Mesodermal cell (in vitro differentiated cells): ENCODE measurements around the gene ZNF503.

ENCODE experiments used
- H3K27ac ChIP-seq: 2 replicates; pipeline ENCODE4 v1.7.0; 2013; ENCODE audit warnings: mild to moderate bottlenecking, low read depth, low read length, moderate library complexity; ENCODE audit not compliant: severe bottlenecking
- H3K36me3 ChIP-seq: 2 replicates; pipeline ENCODE4 v1.7.1; 2013; ENCODE audit warnings: mild to moderate bottlenecking, low read length, moderate library complexity; ENCODE audit not compliant: control insufficient read depth, insufficient read depth
- H3K4me1 ChIP-seq: one replicate; pipeline ENCODE4 v1.7.1; 2013; ENCODE audit warnings: mild to moderate bottlenecking, low read length; ENCODE audit not compliant: insufficient read depth, control insufficient read depth, poor library complexity, severe bottlenecking
- H3K4me3 ChIP-seq: 2 replicates; pipeline ENCODE4 v1.7.0; 2013; ENCODE audit warnings: low read length, control low read depth, mild to moderate bottlenecking; ENCODE audit not compliant: insufficient read depth, poor library complexity, severe bottlenecking; ENCODE audit errors: extremely low read depth
- H3K9me3 ChIP-seq: 2 replicates; pipeline ENCODE4 v1.7.1; 2013; ENCODE audit warnings: mild to moderate bottlenecking, low read length, moderate library complexity; ENCODE audit not compliant: control insufficient read depth
- WGBS, 2 experiments: methylation state at CpG; one replicate each; pipeline ENCODE4 v1.1.5; 2013; ENCODE audit warnings: missing lambda C conversion rate in 2 of 2; ENCODE audit not compliant: insufficient coverage in 2 of 2; 5-methylcytosine and 5-hydroxymethylcytosine counted together

Gene ZNF503

DNA sequence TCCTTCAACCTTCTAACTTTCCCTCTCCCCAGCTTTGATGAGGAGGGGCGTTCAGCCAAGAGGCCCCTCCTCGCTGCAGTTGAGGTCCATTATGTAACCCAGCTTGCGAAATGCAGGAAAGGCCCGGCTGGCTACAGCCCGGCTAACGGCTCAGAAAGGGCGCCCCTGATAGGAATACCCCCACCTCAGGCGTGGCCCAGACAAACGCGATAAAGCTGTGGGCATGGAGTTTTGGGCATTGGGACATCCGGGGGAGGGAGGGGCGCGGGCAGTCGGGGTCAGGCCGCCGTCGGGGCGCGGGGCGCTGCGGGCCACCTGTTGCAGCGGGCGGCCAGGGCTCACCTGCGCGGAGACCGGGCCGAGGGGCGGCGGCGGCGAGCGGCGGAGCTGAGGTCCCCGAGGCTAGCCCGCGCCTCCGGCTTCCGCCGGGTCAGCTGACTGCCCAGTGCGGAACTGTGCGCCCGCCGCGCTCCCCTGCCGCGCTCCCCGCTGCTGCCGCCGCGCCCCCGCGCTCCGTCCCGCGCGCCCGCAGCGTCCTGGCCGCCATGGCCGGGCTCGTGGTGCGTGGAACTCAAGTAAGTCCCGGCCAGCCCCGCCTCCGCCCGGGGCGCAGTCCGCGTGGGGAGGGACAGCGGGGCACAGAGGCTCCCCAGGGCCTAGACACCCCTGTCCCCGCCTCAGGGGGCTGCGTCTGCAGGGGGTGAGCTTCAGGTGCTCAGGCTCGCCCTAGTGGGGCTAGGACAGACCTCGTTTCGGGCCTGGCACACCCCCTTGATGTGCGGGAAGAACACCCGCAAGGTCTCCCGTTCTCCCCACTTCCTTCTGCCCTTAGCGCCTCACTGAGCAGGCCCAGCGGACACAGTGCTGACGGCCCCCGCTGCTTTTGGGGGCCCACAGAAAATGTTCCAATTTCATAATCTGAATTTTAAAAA, 29.9 kb upstream of the ZNF503 start, which contains the start of gene LRMDA:
LRMDA (plus strand) TSS at position 445 of the 932 bp plus-strand sequence.
- no peaks in the 10 kb centered on the region for H3K9me3 ChIP-seq
- peak within 1 kb of the TSS; percentile 65 for H3K27ac ChIP-seq
- H3K4me1 ChIP-seq = peaks cover 58% of the 10 kb centered on the region
- H3K4me3 ChIP-seq = peak within 1 kb of the TSS; percentile 28
- WGBS, 2 experiments = 6 to 13% methylated on average over 57 to 64 of the region's 82 CpGs
- no peaks in the 10 kb centered on the region for H3K36me3 ChIP-seq

DNA sequence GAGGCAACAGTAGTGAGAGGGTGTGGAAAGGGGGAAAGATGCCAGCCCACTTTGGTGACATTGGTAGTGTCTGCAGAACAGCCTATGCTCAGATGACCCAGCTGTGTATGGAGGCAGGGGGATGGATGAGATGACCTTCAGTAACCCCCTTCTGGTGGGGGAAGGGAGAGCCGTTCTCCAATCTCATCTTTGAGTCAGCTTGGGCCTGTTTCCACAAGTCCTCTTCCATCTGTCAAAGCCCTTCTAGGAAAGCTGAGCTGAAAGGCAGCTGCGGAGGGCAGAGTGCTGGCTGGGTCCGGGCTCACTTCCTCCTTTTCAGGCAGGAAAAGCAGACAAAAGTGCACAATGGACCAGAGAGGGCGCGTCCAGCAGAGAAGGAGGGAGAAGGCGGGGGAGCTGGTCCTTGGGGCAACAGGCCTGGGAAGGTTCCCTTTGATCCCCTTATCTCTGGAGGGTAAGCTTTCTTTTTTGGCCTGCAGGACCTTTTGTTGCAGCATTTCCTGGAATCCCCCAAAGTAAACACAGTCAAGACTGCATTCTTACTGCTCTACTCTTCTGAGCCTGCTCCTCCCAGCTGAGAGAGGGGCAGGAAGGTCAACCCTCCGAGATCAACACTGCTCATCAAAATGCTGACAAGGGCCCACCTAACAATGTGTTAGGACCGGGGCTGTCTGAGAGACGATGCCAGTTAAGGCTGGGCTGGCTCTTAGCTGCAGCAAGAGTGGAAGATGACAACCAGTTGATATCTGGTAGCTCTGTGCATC, 28.6 kb upstream of the ZNF503 start:
- Histone ChIP-seq H3K4me3 (no peak overlapping the region), H3K27ac (peak overlapping the region; percentile 65), H3K9me3 (no peaks in the 10 kb centered on the region), H3K4me1 (peaks cover 58% of the 10 kb centered on the region), H3K36me3 (no peaks in the 10 kb centered on the region)
- 0 to 6% methylated on average over 5 of the region's 9 CpGs for WGBS, 2 experiments

DNA sequence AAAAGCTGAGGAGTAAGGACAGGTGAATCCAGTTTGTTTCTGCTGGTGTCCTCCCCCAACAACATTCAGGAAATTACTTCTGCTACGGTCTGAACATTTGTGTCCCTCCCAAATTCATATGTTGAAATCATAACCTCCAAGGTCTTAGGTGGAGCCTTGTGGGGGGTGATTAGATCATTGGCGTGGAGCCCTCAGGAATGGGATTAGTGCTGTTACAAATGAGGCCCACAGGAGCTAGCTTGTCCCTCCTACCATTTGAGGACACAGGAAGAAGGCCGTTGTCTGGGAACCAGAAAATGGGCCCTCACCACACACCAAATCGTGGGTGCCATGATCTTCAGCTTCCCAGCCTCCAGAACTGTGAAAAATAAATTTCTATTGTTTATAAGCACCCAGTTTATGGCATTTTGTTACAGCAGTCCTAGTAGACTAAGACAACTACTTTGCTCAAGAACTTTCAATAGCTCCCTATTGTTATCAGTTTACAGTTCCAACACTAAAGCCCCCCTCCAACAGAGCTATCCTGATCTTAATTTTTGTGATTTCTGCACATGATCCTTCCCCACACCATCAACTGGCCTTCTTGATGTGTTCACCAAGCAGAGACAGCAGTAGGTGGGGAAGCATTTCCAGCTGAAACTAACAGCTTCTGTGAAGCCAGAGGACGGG, 27.7 kb upstream of the ZNF503 start:
- H3K36me3 ChIP-seq = no peaks in the 10 kb centered on the region
- no peaks in the 10 kb centered on the region for H3K9me3 ChIP-seq
- H3K27ac ChIP-seq = no peak overlapping the region
- peaks cover 55% of the 10 kb centered on the region for H3K4me1 ChIP-seq
- H3K4me3 ChIP-seq = no peak overlapping the region
- WGBS, 2 experiments = 86 to 92% methylated on average over 1 to 3 of the region's 5 CpGs

DNA sequence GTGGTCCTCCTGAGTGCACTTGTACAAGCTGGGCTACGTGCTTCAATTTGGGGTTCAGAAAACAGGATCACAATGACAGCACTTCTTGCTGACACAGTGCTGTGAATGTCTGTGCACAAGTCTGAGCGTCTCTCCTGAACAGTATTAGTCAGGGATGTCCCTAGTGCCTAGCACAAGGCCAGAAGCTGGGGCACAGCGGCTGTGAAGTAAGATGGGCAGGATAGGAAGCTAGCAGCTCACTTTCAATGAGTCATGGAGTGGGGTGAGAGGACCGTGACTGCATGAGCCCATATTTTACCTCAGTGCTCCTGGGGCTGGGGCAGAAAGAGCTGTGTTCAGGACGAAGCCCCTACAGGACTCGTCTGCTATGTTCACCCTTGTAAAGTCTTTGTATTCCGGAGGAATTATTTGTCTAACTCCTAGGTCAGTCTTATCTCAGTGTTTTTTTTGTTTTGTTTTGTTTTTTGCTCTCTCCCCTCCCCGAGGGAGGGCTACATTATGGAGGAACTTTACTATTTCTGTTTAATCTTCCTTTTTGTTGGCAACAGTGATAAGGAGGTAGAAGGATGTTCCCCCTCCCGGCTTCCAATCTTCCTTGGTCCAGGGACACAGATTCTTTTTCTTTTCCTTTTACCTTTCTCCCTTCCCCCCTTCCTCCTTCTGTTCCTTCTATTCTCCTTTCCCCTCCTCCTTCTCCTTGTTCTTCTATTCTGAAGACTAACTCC, 27.0 kb upstream of the ZNF503 start:
- Histone ChIP-seq H3K36me3 (no peaks in the 10 kb centered on the region), H3K27ac (peak overlapping the region; percentile 2), H3K9me3 (no peaks in the 10 kb centered on the region), H3K4me3 (no peak overlapping the region), H3K4me1 (peaks cover 54% of the 10 kb centered on the region)
- WGBS, 2 experiments = 75 to 76% methylated on average over 5 to 8 of the region's 9 CpGs

GRCh38 chr10:75427951-75428350, 26.4 kb upstream of the ZNF503 start:
- H3K36me3 ChIP-seq = no peaks in the 10 kb centered on the region
- no peaks in the 10 kb centered on the region for H3K9me3 ChIP-seq
- 60 to 100% methylated on average over 1 to 2 of the region's 3 CpGs for WGBS, 2 experiments
- no peak overlapping the region for H3K4me3 ChIP-seq
- H3K27ac ChIP-seq = no peak overlapping the region
- H3K4me1 ChIP-seq = peaks cover 48% of the 10 kb centered on the region

GRCh38 chr10:75426880-75427279, 25.3 kb upstream of the ZNF503 start:
- Histone ChIP-seq H3K36me3 (no peaks in the 10 kb centered on the region), H3K4me1 (peaks cover 40% of the 10 kb centered on the region), H3K27ac (no peak overlapping the region), H3K9me3 (no peaks in the 10 kb centered on the region), H3K4me3 (no peak overlapping the region)
- WGBS, 2 experiments = no CpG with 5 or more reads among the region's 1 CpG

DNA sequence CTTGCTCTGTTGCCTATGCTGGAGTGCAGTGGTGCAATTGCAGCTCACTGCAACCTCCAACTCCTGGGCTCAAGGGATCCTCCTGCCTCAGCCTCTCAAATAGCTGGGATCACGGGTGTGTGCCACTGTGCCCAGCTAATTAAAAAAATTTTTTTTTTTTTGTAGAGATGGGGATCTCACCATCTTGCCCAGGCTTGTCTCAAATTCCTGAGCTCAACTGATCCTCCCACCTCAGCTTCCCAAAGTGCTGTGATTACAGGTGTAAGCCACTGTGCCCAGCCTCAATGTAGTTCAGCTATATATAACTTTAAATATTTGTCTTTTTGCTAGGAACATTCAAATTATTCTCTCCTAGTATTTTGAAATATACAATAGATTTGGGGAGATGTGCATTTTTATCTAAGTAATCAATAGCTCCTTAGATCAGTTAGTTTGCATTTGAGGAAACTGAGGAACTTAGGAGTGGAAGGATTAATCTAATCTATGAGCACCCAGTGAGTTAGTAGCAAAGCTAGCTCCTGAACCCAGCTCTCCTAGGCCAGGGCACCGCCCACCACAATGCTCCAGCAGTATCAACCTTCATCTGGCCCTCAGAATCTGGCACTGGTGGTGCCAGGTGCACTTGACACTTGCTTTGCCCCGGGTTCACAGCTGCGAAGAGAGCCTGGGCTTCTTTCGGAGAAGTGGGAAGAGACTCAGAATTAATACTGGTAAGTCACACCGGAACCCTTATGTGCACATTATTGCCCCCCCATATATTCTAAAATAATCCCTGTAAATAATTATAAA, 23.9 kb upstream of the ZNF503 start:
- Histone ChIP-seq H3K4me3 (no peak overlapping the region), H3K4me1 (peaks cover 35% of the 10 kb centered on the region), H3K36me3 (no peaks in the 10 kb centered on the region), H3K9me3 (no peaks in the 10 kb centered on the region), H3K27ac (no peak overlapping the region)
- WGBS, 2 experiments = 93 to 100% methylated on average over 1 to 3 of the region's 6 CpGs

GRCh38 chr10:75424571-75424970, 23.0 kb upstream of the ZNF503 start:
- Histone ChIP-seq H3K9me3 (no peaks in the 10 kb centered on the region), H3K4me1 (peaks cover 25% of the 10 kb centered on the region), H3K27ac (no peak overlapping the region), H3K4me3 (no peak overlapping the region), H3K36me3 (no peaks in the 10 kb centered on the region)
- WGBS, 2 experiments = 86 to 100% methylated on average over 1 of the region's 2 CpGs

GRCh38 chr10:75422913-75423312, 21.3 kb upstream of the ZNF503 start:
- Histone ChIP-seq H3K4me3 (no peak overlapping the region), H3K27ac (no peak overlapping the region), H3K4me1 (peaks cover 9% of the 10 kb centered on the region), H3K36me3 (no peaks in the 10 kb centered on the region), H3K9me3 (no peaks in the 10 kb centered on the region)
- WGBS, 2 experiments = 88 to 93% methylated on average over 6 of the region's 6 CpGs
